HFF-Myc (cell line): ENCODE data around the gene GRIA1.

Experiments used
- DNase-seq: peaks from one replicate; pipeline ENCODE4 v3.0.0-alpha.2; 2011; ENCODE audit warnings: low read depth; ENCODE audit errors: extremely low read depth
- H3K4me3 ChIP-seq: replicated peaks from 2 replicates; pipeline ENCODE4 v1.5.1; 2011; ENCODE audit warnings: low read depth, mild to moderate bottlenecking, control low read depth, low read length
- TF ChIP-seq, protein P1 (sequence below): IDR thresholded peaks from 2 replicates; pipeline ENCODE4 v1.5.1; 2012; ENCODE audit warnings: mild to moderate bottlenecking, low read depth, low read length, control low read depth; ENCODE audit errors: missing control alignments

GRIA1 gene

DNA sequence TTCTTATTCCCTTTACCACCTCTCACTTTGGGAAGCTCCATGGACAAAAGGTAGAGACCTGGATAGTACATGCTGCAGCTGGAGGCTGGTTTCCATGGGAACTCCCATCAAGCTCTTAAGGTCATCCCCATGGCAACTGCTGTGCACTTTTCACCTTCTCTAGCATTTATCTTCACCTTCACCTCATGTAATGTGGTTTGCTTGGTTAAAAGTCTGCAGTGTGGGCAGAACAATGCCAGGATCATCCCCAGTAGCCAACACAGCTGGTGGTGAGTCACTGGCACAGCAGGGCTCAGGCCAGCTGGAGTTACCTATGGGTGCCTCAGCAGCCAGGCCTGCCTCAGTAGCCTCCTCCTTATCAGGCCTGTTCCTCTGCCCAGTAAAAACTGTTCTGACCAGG, 210.5 kb downstream of the GRIA1 start:
- no peak overlapping the region for H3K4me3 ChIP-seq
- TF ChIP-seq, protein P1, sequence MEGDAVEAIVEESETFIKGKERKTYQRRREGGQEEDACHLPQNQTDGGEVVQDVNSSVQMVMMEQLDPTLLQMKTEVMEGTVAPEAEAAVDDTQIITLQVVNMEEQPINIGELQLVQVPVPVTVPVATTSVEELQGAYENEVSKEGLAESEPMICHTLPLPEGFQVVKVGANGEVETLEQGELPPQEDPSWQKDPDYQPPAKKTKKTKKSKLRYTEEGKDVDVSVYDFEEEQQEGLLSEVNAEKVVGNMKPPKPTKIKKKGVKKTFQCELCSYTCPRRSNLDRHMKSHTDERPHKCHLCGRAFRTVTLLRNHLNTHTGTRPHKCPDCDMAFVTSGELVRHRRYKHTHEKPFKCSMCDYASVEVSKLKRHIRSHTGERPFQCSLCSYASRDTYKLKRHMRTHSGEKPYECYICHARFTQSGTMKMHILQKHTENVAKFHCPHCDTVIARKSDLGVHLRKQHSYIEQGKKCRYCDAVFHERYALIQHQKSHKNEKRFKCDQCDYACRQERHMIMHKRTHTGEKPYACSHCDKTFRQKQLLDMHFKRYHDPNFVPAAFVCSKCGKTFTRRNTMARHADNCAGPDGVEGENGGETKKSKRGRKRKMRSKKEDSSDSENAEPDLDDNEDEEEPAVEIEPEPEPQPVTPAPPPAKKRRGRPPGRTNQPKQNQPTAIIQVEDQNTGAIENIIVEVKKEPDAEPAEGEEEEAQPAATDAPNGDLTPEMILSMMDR: no peak
- no peak for DNase-seq

DNA sequence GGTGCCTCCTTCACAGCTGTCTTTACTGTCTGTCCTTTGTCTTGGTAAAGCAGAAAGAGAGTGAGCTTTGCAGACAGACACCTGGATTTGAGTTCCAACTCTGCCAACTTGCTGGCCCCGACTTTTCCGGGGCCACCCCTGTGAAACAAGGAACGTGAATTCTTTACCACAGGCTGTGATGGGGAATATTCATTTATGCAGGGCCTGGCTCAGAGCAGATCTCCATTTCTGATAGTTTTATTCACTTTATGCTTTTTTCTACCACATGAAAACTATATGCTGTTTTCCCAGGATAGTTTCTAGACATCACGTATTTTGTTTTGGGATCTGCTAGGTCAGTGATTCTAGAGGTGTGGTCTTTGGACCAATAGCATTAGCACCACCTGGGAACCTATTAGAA, 211.8 kb downstream of the GRIA1 start:
- DNase-seq: no peak
- H3K4me3 ChIP-seq: no peak overlapping the region
- TF ChIP-seq, protein P1: no peak

DNA sequence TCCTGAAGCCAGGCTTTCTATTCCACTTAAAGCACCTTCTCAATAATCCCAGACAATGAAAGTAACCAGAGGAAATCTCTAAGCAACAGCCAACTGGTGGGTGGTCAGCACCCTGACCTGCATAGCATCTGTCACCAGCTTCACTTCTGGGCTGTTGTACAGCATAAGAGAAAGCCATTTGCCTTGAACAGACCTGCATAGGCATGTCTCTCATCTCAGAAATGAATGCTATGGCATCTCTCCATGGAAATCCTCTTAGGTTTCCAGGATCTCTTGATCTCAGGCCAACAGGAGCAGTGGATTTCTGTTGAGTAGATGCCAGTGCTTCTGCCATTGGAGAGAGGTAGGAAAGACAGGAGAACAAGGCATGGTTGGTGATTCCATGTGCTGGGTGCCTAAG, 213.6 kb downstream of the GRIA1 start:
- TF ChIP-seq, protein P1: no peak
- H3K4me3 ChIP-seq: no peak overlapping the region
- DNase-seq: no peak

DNA sequence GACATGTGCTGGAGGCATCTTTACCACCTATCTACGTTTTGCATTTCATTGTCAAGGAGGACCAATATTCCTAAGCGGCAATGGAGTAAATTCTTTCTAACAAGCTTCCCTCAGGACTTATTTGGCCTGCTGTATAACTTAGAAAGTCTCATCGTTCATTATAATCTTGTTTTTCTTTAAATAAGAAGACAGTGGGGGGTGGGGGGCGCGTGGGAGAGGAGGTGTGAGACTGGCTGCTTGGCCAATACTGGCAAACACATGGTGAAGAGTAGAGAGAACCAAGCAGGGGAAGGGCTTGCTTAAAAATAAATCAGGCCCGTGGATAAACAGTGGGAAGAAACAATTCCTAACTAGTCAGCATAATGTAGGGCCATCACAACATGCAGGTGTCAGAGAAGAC, 217.2 kb downstream of the GRIA1 start:
- no peak for DNase-seq
- no peak overlapping the region for H3K4me3 ChIP-seq
- TF ChIP-seq, protein P1: no peak

DNA sequence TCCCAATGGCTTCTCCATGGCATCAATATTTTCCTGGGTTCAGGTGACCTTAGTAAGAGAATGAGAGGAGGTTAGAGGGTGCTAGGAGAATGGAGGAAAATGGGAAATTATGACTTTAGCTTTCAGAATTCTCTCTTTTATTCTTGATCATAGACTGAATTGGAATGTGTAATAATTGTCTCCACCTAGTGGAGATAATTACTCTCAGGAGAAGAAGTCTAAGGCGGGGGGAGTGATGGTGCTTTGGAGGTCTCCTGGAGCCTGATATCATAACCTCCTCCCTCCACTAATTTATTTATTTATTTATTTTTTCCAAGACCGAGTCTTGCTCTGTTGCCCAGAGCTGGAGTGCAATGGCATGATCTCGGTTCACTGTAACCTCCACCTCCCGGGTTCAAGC, 221.3 kb downstream of the GRIA1 start:
- TF ChIP-seq, protein P1: no peak
- no peak overlapping the region for H3K4me3 ChIP-seq
- no peak for DNase-seq

DNA sequence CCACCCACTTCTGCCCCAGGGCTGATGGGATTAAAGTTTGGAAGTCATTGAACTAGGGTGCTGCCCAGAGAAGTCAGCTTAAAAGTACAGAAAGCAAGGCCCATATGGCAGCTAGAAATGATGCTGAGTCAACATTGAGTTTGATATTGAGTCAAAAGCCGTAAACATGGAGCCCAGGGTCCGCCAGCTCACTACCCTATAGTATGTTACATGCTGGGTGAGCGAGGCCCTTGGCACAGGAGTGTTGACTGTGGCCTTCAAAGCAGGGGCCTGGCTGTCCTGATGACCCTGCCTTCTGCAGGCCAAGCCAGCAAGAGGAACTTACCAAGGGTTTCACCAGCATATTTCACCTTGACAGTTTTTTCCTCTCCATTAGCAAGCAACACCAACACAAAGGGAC, 222.5 kb downstream of the GRIA1 start:
- DNase-seq: no peak
- no peak overlapping the region for H3K4me3 ChIP-seq
- TF ChIP-seq, protein P1: no peak

DNA sequence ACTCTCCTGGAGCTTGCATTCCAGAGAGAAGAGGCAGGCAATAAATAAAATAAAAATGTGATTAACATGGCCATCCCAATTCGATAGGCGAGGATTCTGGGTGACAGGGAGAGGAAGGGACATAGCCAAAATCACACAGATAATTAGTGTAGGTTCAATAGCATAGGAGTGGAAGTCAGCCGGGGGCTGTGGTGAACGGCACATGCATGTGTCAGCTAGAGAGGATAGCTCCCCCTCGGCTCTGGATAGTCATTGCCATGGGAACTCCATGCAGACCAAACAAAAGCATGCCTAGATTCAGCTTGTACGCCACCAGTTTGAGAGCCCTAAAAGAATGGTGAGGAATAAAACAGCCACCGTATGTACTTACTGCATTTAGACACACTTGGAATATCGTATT, 223.5 kb downstream of the GRIA1 start:
- no peak overlapping the region for H3K4me3 ChIP-seq
- TF ChIP-seq, protein P1: no peak
- no peak for DNase-seq
